ENCODE measurements around the gene PIP5K1C.
A peak's percentile ranks its signal among the peaks of the same experiment; 100 is the strongest.

PIP5K1C gene

DNA sequence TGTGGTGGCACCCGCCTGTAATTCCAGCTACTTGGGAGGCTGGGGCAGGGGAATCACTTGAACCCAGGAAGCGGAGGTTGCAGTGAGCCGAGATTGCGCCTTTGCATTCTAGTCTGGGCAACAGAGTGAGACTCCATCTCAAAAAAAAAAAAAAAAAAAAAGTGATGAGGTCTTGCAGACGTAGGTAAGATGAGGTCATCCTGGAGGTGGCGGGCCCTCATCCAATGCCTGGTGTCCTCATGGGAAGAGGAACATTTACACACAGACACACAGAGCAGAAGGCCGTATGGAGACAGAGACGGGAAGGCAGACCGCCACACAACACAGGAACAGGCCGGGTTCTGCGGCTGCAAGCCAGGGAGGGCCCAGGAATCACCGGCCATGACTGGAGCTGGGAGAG is 78.0 kb downstream of the PIP5K1C start:
- no peak for FAIRE-seq

DNA sequence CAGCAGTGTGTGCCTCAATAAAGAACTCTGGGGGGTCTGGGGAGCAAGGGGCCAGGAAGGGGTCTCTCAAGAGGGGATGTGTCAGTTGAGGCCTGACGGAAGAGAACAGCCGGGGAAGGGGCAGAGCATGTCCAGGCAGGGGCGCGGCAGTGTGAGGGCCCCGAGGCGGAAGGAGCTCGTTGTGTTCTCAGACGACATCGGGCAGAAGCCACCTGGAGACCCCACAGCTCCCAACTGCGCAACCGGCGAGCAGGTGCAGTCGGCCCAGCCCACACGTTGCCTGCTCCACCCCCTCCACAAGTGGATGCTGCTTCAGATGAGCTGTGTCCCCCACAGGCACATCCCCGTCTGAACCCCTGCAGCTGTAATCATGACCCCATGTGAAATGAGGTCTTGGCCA is 78.6 kb downstream of the PIP5K1C start:
- FAIRE-seq, result no peak

DNA sequence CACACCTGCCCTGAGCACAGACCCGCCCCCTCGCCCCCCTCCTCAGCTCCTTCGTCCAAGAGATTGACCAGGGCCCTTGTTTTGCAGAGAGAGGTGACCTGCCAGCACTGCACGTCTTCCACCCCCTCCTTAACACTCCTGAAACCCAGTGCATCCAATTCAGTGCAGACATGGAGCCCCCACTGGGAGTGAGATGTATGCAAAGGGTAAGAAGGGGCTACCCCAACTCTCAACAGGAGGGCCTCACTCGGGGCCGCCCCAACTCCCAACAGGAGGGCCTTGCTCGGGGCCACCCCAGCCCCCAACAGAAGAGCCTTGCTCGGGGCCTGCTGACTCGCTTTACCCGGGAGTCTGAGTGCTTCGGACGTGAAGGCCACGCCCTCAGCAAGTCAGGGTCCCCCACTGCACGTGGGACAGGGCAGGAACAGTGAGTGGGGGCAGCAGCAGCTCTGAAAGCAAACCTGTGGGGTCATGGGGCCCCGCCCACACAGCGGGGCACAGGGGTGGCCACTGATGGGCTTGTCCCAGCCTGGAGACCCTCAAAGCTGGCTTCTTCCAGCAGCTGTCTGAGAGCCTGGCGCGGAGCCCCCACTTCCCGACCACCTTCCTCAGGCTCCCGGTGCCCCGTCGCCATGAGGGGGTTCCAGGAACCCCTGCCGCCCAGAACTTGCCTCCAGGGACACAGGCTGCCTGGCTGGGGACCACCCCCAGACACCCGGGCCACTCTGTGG is 79.3 kb downstream of the PIP5K1C start:
- no peak for FAIRE-seq

DNA sequence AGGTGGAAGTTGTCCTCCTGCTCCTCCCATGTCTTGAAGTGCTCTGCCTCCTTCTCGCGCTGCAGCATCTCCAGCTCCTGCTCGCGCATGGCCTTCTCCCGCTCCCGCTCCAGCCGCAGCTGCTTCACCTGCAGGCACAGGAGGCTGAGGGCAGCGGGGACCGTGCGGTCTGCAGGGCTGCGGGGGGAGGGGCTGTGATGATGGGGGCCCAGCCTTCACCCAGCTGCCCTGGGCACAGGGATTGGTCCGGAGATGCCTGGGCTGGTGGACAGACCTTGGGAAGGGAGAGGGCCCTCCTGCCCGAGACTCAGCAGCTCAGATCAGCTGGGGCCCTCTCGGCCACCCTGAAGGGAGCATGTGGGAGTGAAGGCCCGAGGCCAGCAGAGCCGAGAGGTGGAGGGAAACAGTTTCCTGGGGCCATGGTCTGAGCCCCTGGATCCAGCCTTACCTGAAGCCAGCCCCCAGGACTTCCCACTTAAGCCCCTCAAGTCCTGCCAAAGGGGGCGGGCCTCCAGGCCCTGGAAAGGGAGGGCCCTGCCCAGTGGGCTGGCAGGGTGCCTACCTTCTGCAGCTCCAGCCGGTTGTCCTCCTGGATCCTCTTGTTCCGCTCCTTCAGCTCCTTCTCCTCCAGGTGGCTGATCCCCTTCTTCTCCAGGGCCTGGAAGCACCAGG is 80.0 kb downstream of the PIP5K1C start:
- no peak for FAIRE-seq

DNA sequence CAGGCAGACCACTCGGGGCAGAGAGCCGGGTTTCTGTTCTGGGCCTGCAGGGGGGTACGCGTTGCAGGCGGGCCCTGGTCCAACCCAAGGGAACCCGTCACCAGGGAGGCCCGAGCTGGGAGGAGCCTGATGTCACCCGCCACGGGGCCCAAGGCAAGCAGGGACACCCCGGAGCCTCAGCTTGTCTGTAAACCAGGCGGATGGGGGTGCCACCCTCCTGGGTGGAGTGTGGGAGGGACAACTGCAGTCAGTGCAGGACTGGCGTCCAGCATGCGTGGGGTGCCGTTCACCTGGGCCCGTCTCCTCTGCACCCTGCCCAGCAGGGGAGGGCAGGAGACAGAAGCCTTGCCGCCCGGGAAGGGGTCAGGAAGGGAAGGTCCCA is 80.6 kb downstream of the PIP5K1C start:
- no peak for FAIRE-seq

DNA sequence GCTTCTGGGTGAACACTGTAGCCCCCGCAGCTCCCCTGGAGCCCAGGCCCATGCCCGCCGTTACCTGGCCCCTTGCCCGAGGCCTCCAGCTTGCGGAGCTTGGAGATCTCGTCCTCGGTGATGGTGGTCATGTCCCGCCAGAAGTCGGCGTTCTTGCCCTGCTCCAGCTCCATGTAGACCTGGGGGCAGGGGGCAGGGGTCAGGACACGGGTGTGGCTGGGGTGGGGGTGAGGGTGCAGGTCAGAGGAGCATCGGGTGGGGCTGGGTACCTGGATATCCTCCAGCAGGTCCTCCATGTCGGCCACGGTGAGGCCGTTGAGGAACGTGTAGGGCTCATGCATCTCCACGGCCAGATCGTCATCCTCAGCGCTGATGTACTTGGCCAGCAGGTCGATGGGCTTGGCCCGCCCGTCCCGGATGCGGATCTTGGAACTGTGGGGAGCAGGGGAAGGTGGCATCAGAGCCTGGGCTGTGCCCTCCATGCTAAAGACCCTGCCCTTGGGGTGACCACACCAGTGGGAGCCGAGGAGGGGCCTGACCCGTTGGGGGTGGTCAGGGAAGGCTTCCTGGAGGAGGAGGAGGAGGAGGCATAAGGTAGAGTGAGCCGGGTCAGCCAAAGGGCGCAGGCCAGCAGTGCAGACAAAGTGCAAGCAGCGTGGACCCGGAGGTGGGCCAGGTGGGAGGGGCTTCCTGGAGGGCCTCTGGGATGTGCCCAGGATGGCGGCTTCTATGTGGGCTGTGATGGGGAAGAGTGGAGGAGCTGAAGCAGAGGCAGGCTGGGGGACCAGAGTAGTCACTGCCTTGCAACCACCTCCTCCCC is 81.2 kb downstream of the PIP5K1C start:
- FAIRE-seq, result no peak

DNA sequence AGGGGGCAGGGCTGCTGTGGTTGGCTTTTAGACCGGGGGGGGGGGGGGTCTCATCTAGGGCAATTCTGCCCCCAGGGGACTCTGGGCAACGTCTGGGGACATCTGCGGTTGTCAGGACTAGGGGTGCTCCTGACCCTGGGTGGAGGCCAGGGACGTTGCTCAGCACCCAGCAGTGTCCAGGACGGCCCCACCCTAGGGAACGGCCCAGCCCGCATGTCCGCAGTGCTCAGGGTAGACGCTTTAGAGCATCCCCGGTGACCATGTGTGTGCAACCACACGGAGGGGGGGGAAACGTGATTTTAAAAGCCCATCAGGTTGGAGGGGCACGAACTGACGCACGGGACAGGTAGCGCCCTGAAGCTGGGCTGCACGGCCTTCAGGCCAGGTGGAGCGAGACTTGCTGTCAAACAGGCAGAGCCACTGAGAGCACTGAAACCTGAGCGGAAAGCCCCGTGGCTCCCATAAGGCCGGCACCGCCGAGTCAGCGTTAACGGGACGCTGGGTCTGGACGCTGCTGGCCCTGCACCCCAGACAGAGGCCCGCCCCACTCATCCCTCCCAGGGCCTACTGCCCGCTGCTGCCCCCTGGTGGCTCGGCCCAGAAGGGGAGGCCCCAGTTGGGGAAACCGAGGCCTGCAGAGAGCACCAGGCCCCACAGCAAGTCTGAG is 82.0 kb downstream of the PIP5K1C start:
- no peak for FAIRE-seq

DNA sequence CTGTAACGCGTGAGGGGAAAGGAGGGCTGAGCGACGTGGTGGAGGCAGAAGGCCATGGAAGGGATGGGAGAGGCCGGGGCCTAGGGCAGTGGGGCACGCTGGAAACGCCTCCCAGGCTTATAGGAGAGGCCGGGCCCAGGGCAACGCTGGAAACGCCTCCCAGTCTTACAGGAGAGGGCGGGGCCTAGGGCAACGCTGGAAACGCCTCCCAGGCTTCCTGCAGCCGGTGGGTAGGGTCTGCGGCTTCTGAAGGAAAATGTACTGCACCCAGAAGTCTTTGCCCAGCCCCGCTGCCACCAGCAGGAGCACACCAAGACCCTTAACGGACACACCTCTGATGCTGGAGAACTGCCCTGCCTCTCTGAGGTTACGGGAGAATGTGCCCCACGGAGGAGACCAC is 82.8 kb downstream of the PIP5K1C start:
- FAIRE-seq, result peak; percentile 8

DNA sequence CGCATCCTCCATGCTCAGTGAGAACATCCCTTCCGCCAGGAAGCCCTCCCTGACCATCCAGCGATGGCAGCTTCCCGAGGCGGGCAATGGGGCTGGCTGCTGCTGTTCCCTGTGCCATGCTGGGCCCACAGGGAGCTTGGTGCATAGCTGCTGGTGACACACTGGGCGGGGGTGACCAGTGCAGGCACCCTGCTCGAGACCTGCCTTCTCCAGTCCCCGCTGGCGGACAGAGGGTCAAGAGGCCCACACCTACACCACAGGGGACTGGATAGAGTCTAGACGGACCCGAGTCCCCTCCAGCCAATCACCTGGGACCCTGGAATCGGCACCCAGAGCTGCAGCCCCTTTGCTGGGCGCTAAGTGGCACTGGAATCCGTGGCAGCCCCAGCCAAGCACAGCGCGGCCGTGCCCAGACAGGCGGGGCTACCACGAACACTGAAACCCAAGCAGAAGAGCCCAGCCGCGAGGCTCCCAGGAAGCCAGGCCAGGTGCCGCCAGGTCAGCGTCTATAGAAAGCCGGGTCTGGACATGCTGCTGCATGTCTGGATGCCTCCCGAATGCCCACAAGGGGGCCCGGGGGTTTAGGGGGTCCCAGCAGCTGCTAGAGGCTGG is 84.6 kb downstream of the PIP5K1C start:
- no peak for FAIRE-seq

DNA sequence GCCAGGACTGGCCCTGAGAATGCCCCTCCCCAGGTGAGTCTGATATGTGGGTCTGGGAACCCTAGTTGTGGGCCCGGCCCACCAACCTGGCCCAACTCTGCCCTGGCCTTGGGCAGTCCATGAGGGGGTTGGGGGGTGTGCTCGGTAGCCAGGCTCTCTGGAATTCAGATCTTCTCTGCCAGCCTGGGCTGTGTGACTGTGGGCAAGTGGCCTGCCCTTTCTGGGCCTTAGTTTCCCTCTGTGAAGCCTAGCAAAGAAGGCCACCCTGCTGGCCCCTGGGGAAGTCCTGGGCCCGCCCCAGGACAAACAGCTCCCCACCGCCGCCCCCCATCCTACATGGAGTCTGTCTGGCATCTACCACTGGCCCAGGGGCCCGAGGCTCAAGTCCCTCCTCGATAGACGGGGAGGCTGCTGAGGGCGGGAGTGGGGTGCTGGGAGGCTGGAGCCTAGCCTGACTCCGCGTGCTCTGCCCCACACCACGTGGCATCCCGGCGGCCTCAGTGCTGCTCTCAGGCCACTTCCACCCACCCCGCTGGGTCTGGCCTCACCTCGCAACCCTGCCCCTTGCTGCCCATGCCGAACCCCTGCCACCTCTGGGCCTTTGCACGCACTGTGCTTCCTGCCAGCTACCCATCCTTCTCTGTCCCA is 85.3 kb downstream of the PIP5K1C start:
- no peak for FAIRE-seq

DNA sequence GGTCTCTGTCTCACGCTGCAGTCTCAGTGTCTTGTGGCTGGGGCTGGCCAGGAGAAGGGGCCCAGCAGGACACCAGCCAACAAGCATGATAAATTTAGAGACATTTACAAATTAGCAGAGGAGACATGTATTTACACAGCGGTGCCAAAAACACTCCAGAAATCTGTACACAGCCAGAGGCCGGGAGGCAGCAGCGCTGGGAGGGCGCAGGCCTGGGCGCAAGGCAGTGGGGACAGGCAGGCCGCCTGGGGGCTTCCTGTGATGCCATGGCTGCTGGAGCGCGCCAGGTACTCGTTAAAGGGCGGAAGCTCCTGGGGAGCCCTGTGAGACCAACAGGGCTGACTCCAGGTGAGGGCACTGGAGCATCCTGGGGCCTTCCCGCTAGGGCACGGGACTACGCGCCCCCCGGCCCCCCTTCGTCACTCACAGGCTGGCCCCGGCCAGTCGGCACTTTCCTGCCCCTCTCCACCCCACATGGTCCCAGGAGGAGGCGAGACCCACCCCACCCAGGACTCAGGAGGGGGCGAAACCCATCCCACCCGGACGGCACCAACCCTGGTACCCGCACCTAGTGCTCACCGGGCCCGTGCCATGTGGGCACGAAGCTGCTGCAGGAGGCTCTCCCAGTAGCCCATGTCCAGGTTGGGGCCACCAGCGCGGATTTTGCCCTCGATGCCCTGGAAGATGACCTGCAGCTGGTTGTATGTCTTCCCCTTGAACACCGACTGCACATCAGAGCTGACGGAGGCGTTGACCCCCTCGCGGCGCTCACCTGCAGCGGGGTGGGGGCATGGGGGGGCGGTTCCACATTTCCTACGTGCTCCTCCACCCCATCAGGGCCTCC is 86.2 kb downstream of the PIP5K1C start:
- no peak for FAIRE-seq

DNA sequence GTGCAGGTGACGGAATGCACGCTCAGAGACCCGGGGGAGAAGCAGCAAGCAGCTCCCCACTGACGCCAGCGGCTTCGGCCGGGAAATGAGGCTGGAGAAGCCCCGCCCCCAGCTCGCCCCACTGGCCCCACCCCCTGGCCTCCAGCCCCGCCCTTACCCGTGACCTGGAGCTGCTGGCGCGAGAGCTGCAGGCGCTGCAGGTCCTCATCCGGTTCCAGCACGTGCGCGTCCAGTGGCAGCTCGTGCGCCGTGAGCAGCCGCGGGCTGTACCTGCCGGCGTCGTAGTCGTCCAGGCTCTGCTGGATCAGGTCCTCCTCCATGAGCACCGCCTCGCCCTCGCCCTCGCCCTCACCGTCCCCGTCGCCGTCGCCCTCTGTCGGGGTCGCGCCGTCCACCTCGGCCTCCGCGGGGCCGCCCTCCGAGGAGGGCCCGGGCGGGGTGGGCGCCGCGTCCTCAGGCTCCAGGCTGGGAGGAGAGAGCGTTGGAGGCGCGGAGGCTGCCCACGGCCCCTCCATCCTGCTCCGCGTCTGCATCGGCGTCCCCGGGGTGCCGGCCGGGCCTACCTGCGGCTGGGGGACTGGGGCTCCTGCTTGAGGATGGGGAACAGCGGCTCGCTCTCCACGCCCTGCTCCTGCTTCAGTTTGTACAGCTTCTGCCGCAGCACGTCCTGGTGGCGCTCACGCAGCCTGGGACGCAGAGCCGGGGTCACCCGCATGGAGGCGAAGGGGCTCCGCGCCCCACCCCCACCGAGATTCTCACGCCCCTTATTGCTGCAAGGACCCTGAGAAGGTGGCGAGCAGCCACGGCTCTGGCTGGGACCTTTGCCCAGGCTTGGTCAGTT is 87.1 kb downstream of the PIP5K1C start:
- FAIRE-seq, result no peak

DNA sequence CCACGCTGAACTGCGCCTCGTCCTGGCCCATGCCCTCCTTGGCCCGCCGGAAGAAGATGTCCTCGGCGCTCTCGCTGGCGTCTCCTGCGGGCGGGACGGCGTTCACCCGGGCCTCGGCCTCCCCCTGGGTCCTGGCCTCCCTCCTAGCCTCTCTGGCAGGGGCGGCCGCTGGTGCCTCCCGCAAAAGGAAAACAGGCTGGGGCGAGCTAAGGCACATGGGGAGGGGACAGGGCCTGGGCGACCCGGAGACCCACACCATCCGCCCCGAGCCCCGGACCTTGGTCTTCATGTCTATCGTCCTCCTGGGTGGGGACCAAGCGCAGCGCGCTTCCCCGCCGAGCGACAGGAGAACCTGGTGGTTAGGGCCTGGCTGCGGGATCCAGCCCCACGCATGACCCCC is 87.9 kb downstream of the PIP5K1C start:
- FAIRE-seq, result no peak

DNA sequence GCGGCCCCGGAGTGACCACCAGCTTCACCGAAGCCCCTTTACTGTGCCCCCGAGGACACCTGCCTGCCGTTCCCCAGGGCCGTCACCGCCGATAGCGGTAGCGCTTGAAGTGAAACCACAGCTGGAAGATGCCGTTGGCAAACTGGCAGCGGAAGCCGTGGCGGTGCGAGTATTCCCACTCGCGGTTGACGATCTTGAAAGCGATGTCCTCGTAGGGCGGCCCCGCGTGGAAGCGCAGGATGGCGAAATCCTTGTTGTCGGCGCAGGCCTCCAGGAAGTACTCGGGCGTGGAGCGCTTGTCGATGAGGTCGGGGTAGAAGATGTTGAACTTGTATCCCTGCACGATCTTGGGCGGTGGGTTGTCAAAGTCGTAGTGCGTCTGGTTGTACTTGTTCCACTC is 88.4 kb downstream of the PIP5K1C start:
- FAIRE-seq, result no peak

DNA sequence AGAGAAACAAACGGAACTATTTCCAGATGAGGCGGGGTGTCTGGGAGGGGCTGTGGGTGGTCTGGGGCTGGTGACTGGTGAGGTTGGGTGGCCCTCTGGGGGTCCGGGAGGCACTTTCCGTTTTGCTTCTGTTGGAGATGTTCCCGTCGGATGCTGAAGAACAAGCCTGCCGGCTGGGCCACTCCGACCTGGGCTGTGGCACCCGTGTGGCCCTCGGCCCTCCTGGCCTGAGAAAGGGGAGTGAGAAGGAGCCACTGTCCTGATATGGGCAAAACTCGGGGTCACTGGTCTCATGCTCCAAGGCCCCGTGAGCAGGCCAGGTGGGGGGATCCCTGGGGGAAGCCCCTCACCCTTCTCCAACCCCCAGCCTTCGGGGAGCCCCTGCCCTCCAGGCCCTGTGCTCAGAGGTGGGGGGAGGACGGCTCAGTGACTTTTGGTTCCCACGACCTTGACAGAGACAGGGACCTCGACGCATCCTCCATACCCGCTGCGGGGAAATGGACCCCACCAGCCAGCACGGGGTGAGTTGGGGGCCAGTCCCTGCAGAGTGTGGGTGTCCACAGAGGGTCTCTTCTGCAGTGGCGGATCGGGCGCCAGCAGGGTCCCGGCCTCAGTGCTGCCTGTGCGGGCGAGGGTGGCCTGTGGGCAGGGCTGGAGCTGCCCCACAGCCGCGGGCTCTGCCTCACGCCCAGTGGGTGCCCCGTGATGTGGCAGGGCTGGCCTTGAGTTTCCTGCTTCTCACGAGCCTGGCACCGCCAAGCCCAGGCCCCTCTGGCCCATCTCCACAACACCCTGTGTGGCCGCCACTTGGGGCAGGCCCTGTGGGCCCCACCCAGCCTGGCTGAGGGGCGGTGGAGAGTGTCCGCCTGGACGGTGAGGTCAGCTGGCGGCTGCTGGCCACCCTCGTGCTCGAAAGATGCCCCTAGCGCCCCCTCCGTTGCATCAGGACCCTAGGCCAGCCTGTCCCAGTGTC is 89.2 kb downstream of the PIP5K1C start:
- no peak for FAIRE-seq

DNA sequence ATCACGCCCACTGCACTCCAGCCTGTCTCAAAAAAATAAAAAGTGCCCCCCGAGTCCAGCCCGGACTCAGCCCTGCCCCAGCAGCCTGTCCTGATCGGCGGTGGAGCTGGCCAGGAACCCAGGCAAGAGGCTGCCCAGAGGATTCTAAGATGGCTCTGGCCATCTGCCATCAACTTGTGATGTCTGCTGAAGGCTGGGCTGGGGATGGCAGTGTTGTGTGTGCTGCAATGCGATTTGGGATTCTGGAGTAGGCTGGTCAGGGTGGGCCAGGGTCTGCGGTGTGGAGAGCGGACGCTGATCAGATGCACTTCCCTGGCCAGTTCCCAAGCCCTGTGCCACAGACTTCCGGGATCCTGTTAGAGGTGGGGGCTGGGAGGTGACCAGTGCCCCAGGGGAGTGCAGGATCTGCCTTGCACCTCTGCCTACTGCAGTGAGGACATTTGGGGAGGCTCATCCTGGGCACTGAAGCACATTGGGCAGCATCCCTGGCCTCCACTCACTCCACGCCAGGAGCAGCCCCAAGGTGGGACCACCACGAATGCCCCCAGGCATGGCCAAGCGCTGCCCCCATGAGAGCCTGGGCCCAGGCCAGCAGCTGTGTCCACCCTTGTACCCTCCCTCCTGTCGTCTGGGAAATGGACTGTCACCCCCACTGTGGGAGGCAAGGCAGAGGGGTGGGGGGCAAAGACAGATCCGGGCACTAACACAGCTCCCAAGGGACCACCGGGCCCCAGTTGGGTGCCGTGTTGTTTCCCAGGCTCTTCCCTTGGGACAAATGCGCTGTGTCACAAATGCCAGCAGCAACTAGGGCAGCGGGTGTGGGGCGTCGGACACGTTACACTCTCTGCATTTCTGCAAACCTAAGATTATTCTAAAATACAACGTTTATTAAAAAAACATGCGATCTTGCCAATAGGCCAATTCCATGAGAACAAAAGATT is 90.2 kb downstream of the PIP5K1C start:
- no peak for FAIRE-seq

DNA sequence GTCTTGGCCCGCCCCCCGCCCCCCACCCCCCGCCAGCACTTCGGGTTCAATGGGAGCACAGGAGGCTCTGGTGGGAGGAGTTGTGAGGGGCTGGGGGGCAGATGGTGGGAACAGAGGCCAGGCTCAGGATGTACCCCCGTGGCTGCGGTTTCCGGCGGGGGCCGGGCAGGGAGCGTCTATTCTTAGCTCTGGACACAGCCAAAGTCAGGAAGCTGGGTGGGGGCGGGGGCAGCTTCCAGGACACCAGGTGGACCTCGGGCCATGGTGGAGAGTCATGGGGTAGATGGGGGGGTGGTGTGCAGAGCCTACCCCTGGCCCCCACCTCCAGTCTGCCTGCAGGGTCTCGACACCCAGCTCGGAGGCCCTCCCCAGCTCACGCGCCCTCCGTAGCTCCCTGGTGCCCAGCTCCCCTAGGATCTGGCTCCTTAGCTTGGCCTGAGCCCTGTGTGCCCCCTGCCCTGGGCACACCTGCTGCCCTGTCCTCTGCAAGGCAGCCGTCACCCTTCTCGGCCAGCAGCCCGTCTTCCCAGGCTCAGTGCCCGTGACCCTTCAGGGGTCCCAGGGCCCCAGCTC is 91.4 kb downstream of the PIP5K1C start:
- no peak for FAIRE-seq
